VCaP (cell line): ENCODE results near the gene RAB26.

Experiments
- H3K27ac ChIP-seq: fragments of 450-650 bp; 2 replicates; pipeline ENCODE4 v1.5.1; 2017
- TF ChIP-seq, protein P1 (sequence below): fragments of 450-650 bp; conservative IDR thresholded peaks from 2 replicates; pipeline ENCODE4 v1.5.1; 2017; ENCODE audit warnings: mild to moderate bottlenecking, moderate library complexity

RAB26 gene

DNA sequence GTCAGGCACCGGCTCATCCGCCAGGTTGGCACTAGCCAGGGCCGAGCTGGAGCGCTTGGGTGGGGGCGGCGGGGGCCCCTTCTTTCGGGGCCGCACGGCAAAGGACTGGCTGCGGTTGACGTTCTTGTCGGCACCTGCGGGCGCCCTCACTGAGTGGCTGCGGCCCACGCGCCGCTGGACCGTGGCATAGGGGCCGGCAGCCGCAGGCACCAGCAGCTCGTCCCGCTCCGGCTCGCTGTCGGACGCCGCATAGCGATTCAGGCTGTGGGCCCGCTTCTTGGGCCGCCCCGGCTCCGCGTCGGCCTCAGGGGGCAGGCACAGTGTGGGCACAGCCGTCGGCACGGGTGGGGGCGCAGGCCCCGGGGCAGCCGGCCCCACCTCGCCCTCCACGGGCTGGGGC, 32.0 kb downstream of the RAB26 start:
- no peak overlapping the region for H3K27ac ChIP-seq
- TF ChIP-seq, protein P1, sequence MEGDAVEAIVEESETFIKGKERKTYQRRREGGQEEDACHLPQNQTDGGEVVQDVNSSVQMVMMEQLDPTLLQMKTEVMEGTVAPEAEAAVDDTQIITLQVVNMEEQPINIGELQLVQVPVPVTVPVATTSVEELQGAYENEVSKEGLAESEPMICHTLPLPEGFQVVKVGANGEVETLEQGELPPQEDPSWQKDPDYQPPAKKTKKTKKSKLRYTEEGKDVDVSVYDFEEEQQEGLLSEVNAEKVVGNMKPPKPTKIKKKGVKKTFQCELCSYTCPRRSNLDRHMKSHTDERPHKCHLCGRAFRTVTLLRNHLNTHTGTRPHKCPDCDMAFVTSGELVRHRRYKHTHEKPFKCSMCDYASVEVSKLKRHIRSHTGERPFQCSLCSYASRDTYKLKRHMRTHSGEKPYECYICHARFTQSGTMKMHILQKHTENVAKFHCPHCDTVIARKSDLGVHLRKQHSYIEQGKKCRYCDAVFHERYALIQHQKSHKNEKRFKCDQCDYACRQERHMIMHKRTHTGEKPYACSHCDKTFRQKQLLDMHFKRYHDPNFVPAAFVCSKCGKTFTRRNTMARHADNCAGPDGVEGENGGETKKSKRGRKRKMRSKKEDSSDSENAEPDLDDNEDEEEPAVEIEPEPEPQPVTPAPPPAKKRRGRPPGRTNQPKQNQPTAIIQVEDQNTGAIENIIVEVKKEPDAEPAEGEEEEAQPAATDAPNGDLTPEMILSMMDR, result no peak

GRCh38 chr16:2180962-2181923, 32.8 kb downstream of the RAB26 start:
- H3K27ac ChIP-seq, result no peak overlapping the region
- TF ChIP-seq, protein P1, result no peak

DNA sequence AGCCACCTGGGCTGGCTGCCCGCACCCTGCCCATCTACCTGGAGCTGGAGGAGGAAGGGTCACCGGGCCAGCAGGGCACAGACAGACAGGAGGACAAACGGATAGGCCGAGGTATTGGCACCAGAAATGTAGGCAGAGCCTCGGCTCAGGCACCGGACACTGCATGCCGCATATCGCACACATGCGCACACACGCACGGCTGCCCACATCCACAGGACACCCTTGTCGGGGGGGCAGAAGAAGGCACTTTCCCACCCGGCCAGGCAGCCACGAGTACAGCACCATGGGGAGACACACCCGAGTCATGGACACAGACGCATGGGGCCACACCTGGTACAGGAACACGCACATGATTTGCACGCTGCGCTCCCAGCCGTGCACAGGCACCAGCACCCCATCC, 33.5 kb downstream of the RAB26 start:
- TF ChIP-seq, protein P1, result no peak
- H3K27ac ChIP-seq, result no peak overlapping the region

DNA sequence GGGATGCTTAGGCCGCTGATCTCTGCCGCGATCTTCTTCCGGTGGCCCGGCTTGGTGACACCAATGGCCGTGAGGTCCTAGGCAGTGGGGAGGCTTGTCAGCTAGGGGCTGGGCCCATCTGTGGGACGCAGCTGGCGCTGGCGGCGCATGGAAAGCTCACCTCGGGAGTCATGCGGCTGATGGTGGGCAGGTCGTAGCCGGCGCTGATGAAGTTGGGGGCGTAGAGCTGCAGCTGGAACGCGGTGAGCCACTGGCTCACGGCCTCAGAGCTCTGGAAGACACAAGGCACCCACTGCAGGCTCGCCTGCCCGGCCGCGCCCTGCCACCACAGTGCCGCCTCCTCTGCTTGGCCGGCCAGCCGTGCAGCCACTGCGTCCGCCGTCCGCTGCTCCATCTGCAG, 35.2 kb downstream of the RAB26 start:
- no peak overlapping the region for H3K27ac ChIP-seq
- TF ChIP-seq, protein P1, result no peak

DNA sequence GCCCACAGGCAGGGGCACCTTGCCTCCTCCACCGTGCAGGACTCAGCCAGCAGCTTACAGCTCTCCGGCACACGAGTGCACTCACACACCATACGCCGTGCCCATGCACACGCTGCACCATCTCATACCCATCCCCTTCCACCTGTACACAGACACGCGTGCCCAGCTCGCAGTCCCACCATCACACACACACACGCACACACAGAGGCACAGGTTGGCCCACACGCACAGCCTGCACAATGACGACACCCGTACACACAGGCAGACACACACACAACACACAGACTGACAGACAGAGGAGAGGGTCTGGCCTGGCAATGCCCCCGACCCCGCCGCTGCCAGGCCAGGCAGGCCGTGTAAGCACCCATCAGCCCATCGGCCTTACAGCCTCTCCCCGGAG, 35.9 kb downstream of the RAB26 start:
- TF ChIP-seq, protein P1, result no peak
- no peak overlapping the region for H3K27ac ChIP-seq

DNA sequence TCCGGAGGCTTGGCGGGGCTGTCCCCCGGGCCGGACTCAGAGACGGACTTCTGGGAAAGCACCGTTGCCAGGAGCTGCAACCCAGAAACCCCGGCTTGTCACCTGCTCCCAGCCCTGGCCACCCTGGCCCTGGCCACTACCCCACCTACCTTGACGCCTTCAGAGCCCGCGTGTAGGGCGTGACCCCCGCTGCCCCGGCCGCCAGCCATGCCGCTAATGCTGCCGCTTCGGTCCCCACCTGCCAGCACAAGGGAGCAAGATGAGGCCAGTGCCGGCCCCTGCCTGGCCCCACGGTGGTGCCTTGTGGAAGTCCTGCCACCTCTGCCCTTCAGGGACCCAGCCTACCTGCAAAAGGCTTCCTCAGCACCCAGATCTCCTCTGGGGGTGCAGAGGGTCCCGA, 36.5 kb downstream of the RAB26 start:
- no peak overlapping the region for H3K27ac ChIP-seq
- TF ChIP-seq, protein P1, result no peak

- TF ChIP-seq, protein P1, result no peak
- H3K27ac ChIP-seq, result no peak overlapping the region
Measured at GRCh38 chr16:2186064-2186463, 37.6 kb downstream of the RAB26 start.
